GM12892 (cell line): Measurements from ENCODE around the gene FASLG.

Experiments
- POLR2A ChIP-seq: IDR thresholded peaks from 2 replicates; pipeline ENCODE4 v1.6.1; 2011; ENCODE audit warnings: low read depth, low read length, control low read depth
- POLR2AphosphoS5 ChIP-seq: IDR thresholded peaks from 2 replicates; pipeline ENCODE4 v1.6.1; 2011; ENCODE audit warnings: low read depth, low read length, control low read depth
- TAF1 ChIP-seq: IDR thresholded peaks from 2 replicates; pipeline ENCODE4 v1.6.1; 2011; ENCODE audit warnings: low read depth, mild to moderate bottlenecking, control low read depth, low read length, borderline replicate concordance

- TF ChIP-seq TAF1: no peak
- TF ChIP-seq POLR2AphosphoS5: no peak
- TF ChIP-seq POLR2A: no peak
Observed at GRCh38 chr1:172641492-172641891, 17.4 kb upstream of the FASLG start.
